GM19023 (cell line): ENCODE measurements around the gene ZNF709.
"Not testable (repeated sequence)": the region's sequence is repeated elsewhere in the genome, so short reads cannot be mapped to it uniquely, and the experiment has no call there.

Experiments
- ATAC-seq: cut with Tn5 transposase; IDR thresholded peaks from one replicate; pipeline ENCODE4 v1.9.1; 2021; ENCODE audit warnings: mild to moderate bottlenecking, moderate library complexity; ENCODE audit not compliant: unreplicated experiment

Gene ZNF709

GRCh38 chr19:12484371-12485051 lies at the start of gene ZNF709:
Gene ZNF709, minus strand, starts transcription at chr19:12484816. Its CDS starts 159 bp downstream, at chr19:12484657.
- peak; percentile 96 for ATAC-seq

- ATAC-seq: no peak
Observed at GRCh38 chr19:12527034-12527836, 42.6 kb upstream of the ZNF709 start.

DNA sequence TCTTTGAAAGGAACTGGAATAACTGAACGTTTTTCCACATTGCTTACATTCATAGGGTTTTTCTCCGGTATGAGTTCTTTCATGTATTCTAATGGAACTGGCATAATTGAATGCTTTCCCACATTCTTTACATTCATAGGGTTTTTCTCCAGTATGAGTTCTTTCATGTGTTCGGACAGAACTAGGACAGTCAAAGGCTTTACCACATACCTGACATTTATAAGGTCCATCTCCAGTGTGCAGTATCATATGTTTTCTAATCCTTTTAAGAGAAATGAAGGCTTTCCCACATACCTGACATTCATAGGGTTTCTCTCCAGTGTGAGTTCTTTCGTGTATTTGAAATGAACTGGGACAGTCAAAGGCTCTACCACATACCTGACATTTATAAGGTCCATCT lies 41.9 kb upstream of the ZNF709 start:
- no peak for ATAC-seq

- ATAC-seq: no peak
Observed at GRCh38 chr19:12521996-12522395, 37.4 kb upstream of the ZNF709 start.

GRCh38 chr19:12513531-12514061 lies 29.0 kb upstream of the ZNF709 start:
- ATAC-seq: no peak

DNA sequence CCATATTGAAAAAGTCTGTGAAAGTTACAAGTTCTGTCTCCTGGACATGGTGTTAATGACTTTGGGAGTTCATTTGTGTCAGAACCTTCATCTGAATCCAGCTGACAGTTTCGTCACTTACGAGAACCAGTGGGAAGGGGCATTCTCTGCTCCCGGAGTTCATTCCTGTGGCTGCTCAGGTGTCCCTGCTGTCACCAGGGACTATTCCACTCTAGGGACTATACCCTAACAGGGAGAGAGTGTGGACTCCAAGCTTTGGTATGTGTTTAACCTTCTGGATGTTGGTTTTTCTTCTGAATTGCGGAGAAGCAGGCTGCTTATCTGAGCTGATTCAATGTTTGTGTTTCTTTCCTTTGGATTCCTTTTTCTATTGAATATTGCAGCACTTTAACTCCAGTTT lies 12.4 kb upstream of the ZNF709 start:
- no peak for ATAC-seq

DNA sequence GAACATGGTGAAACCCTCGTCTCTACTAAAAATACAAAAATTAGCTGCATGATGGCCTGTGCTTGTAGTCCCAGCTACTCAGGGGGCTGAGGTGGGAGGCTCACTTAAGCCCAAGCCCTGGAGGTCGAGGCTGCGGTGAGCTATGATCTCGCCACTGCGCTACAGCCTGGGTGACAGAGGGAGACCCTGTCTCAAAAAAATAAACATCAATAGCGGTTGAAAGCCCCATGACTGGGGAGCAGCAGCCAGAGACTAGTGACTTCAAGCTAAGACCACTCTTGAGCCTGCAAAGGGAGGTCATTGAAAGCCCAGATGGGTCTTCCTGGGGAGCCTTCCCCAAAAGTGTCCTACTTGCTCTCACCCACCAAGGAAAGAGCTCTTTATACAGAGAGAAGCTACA lies 11.9 kb upstream of the ZNF709 start:
- ATAC-seq: no peak

GRCh38 chr19:12495002-12495802 lies 10.6 kb upstream of the ZNF709 start:
- peak; percentile 97 for ATAC-seq

DNA sequence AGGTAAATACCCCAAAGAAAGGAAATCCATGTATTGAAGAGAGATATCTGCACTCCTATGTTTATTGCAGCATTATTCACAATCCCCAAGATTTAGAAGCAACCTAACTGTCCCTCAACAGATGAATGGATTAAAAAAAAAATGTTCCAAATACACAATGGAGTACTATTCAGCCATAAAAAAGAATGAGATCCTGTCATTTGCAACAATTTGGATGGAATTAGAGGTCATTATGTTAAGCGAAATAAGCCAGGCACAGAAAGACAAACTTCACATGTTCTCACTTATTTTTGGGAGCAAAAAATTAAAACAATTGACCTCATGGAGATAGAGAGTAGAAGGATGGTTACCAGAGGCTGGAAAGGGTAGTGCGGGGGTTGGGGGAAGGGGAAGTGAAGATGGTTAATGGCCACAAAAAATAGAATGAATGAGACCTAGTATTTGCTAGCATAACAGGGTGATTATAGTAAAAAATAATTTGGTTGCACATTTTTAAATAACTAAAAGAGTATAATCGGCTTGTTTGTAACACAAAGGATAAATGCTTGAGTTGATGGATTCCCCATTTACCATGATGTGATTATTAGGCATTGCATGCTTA lies 9.7 kb upstream of the ZNF709 start:
- no peak for ATAC-seq

DNA sequence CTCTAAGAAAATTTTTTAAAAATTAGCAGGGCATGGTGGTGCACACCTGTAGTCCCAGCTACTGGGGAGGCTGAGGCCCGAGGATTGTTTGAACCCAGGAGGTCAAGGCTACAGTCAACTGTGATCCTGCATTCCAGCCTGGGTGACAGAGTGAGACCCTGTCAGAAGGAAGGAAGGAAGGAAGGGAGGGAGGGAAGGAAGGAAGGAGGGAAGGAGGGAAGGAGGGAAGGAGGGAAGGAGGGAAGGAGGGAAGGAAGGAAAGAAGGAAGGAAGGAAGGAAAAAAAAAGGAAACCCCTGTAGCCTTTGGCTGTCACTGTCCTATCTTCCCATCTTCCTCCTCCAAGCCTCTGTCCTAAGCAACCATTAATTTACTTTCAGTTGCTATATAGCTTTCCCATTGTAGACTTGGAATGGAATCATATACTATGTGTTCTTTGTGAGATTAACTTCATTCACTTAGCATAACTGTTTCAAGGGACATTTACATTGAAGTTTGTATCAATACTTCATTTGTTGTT lies 1.7 kb upstream of the ZNF709 start:
- not testable (repeated sequence) for ATAC-seq

DNA sequence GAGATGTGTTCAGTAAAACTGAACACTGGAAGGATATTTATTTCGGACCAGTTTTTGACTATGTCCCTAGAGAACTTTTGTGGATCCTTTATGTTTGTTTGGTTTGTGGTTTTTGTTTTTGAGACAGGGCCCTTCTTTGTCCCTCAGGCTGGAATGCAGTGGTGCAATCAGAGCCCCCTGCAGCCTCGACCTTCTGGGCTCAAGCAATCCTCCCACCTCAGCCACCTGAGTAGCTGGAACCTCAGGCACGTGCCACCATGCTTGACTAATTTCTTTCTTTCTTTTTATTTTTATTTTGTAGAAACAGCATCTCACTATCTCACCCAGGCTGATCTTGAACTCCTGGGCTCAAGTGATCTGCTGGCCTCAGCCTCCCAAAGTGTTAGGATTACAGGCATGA lies 955 bp upstream of the ZNF709 start:
- ATAC-seq: no peak

DNA sequence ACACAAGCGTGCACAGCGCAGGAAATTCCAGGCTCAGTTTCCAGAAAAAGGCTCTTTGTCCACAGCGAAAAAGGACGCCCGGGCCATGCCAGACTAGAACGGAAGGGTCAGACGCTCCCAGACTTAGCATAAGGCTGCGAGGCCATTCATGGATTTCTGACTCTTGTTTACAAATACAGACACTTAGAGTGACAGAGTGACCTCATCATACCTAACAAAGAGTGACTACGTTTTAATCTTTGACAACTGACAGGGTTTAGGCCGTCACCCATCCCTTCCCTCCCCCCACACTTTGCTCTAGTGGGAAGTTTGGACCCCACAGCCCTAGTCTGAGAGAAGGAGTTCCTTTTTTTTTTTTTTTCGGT lies 418 bp upstream of the ZNF709 start:
- no peak for ATAC-seq

DNA sequence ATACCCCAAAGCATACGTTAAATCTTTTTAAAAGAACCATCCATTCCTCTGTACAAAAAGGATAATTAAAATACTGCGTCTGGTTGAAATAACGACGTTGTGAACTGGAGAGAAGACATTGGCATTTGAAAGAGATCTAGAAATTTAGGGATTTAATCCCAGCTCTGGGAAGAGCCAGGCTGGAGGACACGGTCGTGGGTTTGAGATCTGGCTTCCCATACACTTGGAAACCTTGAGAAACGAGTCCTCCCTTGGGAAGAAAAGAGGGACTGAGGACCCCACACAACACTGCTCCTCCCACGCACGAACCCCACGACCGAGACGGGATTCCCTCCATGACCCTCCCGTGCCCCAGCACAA lies 625 bp downstream of the ZNF709 start:
- ATAC-seq: no peak

GRCh38 chr19:12482509-12482886 lies 2.1 kb downstream of the ZNF709 start:
- no peak for ATAC-seq

DNA sequence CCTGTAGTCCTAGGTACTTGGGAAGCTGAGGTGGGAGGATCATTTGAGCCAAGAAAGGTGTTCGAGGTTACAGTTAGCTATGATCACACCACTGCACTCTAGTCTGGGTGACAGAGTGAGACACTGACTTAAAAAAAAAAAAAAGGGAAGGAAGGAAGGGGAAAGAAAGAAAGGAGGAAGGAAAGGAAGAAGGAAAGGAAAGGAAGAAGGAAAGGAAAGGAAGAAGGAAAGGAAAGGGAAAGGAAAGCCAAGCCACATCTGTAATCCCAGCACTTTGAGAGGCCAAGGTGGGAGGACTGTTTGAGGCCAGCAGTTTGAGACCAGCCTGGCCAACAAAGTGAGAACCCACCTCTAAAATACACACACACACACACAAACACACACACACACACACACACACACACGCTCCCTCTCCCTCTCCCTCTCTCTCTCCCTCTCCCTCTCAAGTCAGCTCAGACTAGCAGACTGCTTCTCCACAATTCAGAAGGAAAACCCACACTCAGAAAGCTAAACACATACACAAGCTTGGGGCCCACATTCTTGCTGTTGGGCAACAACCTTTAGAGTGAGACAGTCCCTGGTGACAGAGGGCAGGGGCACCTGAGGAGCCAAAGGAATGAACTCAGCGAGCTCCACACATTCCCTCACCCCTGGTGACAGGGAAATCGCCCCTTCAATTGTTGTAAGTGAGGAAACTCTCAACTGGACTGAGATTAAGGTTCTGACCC lies 2.7 kb downstream of the ZNF709 start:
- ATAC-seq: no peak

DNA sequence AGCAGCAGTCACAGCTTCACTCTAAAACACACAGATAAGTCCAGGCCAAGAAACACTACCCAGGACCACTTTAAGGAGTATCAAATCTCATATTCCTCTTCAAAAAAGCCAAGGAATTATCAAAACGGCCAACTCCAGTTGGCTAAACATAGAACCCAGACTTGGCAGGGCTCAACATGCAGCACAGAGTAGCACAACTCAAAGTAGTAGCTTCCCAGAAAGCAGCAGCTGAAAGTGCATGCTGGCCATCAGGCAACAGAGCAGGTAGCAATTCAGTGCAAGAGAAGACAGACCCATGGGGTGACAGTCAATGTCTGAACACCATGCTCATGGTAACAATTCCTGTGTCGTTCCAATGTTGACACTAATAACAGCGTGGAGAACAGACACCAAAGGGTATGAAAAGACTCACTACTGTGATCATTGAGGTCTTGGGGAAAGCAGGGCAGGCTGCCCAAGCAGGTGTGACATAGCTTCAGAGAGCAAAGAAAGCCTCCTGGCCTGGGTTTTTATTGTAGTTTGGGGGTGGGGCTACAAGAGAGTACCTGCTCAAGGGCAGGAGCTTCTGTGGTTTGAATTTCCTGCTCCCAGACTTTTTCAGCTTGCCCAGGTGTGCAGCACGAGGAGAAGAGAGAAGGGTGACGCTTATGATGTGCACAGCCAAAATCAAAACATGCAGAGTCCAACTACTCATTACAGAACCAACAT lies 6.2 kb downstream of the ZNF709 start:
- no peak for ATAC-seq

GRCh38 chr19:12467651-12468050 lies 17.0 kb downstream of the ZNF709 start:
- ATAC-seq: not testable (repeated sequence)

GRCh38 chr19:12465211-12465610 lies 19.4 kb downstream of the ZNF709 start:
- ATAC-seq: no peak

DNA sequence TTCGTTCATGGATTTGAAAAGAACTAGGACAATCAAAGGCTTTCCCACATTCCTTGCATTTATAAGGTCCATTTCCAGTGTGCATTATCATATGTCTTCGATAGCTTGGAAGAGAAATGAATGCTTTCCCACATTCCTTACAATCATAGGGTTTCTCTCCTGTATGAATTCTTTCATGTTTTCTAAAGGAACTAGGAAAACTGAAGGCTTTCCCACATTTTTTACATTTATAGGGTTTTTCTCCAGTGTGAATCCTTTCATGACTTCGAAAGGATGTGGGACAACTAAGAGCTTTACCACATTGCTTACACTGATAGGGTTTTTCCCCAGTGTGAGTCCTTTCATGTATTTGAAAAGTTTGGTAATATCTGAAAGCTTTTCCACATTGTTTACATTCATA lies 19.8 kb downstream of the ZNF709 start:
- no peak for ATAC-seq

DNA sequence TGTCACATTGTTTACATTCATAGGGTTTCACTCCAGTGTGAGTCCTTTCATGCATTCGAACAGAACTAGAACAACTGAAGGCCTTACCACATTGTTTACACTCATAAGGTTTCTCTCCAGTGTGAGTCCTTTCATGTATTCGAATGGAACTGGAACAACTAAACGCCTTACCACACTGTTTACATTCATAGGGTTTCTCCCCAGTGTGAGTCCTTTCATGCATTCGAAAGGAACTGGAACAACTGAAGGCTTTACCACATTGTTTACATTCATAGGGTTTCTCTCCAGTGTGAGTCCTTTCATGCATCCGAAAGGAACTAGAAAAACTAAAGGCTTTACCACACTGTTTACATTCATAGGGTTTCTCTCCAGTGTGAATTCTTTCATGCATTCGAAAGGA lies 20.5 kb downstream of the ZNF709 start:
- ATAC-seq: not testable (repeated sequence)
